ENCODE results near the gene NR1H2. TPM values are rescaled to one million over a fixed set of nuclear protein-coding genes. Genes with fewer than 3 reads are reported as not detected.
"Not testable (repeated sequence)": the region's sequence is repeated elsewhere in the genome, so short reads cannot be mapped to it uniquely, and the experiment has no call there.

NR1H2 gene
- total and polyA plus RNA-seq, 8 donors = 26.7 to 78.4 (median 33.7) TPM

- Histone ChIP-seq H3K4me3 (no peak overlapping the region), H3K27ac (no peak overlapping the region), H3K27me3 (no peaks in the 10 kb centered on the region), H3K9me3 (no peaks in the 10 kb centered on the region), H3K4me1 (no peaks in the 10 kb centered on the region), H3K36me3 (no peaks in the 10 kb centered on the region)
- DNase-seq (peak in 1 of 4 donors; percentile 30), ATAC-seq (no peak)
- intact Hi-C loops (cut with DNase I) = no loop called here
- TF ChIP-seq CTCF (IDR thresholded peaks at IDR 0.05) = no peak
Measured at GRCh38 chr19:50344661-50345318, 31.5 kb upstream of the NR1H2 start.

- H3K4me1 ChIP-seq; H3K9me3 ChIP-seq; DNase-seq; H3K27me3 ChIP-seq; H3K27ac ChIP-seq; ATAC-seq; H3K4me3 ChIP-seq; intact Hi-C loops (cut with DNase I); H3K36me3 ChIP-seq: not testable (repeated sequence)
Measured at GRCh38 chr19:50347089-50347581, 29.1 kb upstream of the NR1H2 start.

GRCh38 chr19:50349277-50350057 lies 26.8 kb upstream of the NR1H2 start:
- Histone ChIP-seq H3K4me3 (no peak overlapping the region), H3K36me3 (no peaks in the 10 kb centered on the region), H3K27me3 (no peaks in the 10 kb centered on the region), H3K4me1 (no peaks in the 10 kb centered on the region), H3K27ac (no peak overlapping the region), H3K9me3 (no peaks in the 10 kb centered on the region)
- intact Hi-C loops (cut with DNase I) = no loop called here
- no peak for TF ChIP-seq CTCF (IDR thresholded peaks at IDR 0.05)
- DNase-seq (peak in 1 of 4 donors; percentile 22), ATAC-seq (peak; percentile 43)

- Histone ChIP-seq H3K36me3 (no peaks in the 10 kb centered on the region), H3K9me3 (no peaks in the 10 kb centered on the region), H3K27me3 (no peaks in the 10 kb centered on the region), H3K4me3 (no peak overlapping the region), H3K4me1 (peaks cover 0 to 2% of the 10 kb centered on the region in 2 donors), H3K27ac (no peak overlapping the region)
- intact Hi-C loops (cut with DNase I) = no loop called here
- no peak for ATAC-seq
- DNase-seq = no peak
- no peak for TF ChIP-seq CTCF (IDR thresholded peaks at IDR 0.05)
Measured at GRCh38 chr19:50352242-50352641, 24.0 kb upstream of the NR1H2 start.

- H3K36me3 ChIP-seq; intact Hi-C loops (cut with DNase I); H3K27ac ChIP-seq; H3K27me3 ChIP-seq; ATAC-seq; H3K4me3 ChIP-seq; H3K9me3 ChIP-seq; DNase-seq: not testable (repeated sequence)
- H3K4me1 ChIP-seq = peaks cover 0 to 14% of the 10 kb centered on the region in 2 donors
Measured at GRCh38 chr19:50353487-50353880, 22.8 kb upstream of the NR1H2 start.

- no peak for TF ChIP-seq CTCF (IDR thresholded peaks at IDR 0.05)
- Histone ChIP-seq H3K4me1 (peaks cover 0 to 24% of the 10 kb centered on the region in 2 donors), H3K36me3 (peaks cover 0 to 16% of the 10 kb centered on the region in 2 donors), H3K27me3 (peaks cover 0 to 6% of the 10 kb centered on the region in 2 donors), H3K27ac (peak overlapping the region in 1 of 2 donors; percentile 88), H3K4me3 (peak overlapping the region in 1 of 2 donors; percentile 57), H3K9me3 (no peaks in the 10 kb centered on the region)
- intact Hi-C loops (cut with DNase I) = no loop called here
- DNase-seq (peak in 1 of 4 donors; percentile 27), ATAC-seq (no peak)
Measured at GRCh38 chr19:50356691-50357177, 19.5 kb upstream of the NR1H2 start.

All from left lung (tissue), 10 donors.